ENCODE data around the gene NTN5. TPM values are rescaled to one million over a fixed set of nuclear protein-coding genes. Genes with fewer than 3 reads are reported as not detected.
"Not testable (repeated sequence)": the region's sequence is repeated elsewhere in the genome, so short reads cannot be mapped to it uniquely, and the experiment has no call there.

The NTN5 gene
- total RNA-seq, 1 experiment from 2014 or later = not detected

DNA sequence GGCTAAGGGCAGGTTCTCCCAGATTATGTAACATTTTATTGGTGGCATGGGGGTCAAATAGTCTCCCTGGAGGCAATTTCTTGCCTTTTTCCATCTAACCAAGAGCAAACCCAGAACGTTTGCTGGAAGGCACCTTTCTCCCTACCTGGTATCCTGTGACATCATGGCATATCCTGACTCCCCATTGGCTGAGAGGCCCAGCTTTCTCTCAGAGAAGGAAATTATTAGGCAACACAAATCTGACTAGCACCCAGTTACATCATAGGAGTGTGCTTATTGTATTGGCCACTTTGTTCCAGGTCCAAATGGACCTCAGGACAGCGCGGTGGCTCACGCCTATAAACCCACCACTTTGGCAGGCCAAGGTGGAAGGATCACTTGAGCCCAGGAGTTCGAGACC lies 13.0 kb downstream of the NTN5 start:
- no peak for DNase-seq (ENCODE audit: low spot score)
- POLR2A ChIA-PET (ENCODE audit: low non-redundant PET) = no interaction called here
- intact Hi-C loops (cut with micrococcal nuclease; ENCODE audit: unreplicated experiment) = no loop called here

DNA sequence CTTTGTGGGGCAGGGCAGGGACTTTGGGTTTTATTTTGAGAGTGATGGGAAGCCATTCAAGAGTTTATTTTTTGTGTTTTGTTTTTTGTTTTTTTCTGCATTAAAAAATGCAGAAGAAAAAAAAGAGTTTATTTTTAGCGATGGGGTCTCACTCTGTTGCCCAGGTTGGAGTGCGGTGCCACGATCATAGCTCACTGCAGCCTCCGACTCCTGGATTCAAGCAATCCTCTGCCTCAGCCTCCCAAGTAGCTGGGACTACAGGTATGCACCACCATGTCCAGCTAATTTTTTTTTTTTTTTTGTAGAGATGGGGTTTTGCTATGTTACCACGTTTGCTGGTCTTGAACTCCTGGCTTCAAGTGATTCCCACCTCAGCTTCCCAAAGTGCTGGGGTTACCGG lies 14.3 kb downstream of the NTN5 start:
- ChIA-PET CTCF (no interaction called here), POLR2A (ENCODE audit: low non-redundant PET) (no interaction called here)
- H3K27ac ChIP-seq (ENCODE audit: low read depth, low read length, poor library complexity, severe bottlenecking) = no peak overlapping the region
- intact Hi-C loops (cut with micrococcal nuclease; ENCODE audit: unreplicated experiment) = no loop called here
- no peak overlapping the region for H3K4me3 ChIP-seq (ENCODE audit: low read depth, low read length, poor library complexity, severe bottlenecking)
- no peak for TF ChIP-seq EZH2 (IDR thresholded peaks at IDR 0.05; ENCODE audit: borderline replicate concordance, low read depth, low read length, poor library complexity, severe bottlenecking)
- TF ChIP-seq, protein P1, sequence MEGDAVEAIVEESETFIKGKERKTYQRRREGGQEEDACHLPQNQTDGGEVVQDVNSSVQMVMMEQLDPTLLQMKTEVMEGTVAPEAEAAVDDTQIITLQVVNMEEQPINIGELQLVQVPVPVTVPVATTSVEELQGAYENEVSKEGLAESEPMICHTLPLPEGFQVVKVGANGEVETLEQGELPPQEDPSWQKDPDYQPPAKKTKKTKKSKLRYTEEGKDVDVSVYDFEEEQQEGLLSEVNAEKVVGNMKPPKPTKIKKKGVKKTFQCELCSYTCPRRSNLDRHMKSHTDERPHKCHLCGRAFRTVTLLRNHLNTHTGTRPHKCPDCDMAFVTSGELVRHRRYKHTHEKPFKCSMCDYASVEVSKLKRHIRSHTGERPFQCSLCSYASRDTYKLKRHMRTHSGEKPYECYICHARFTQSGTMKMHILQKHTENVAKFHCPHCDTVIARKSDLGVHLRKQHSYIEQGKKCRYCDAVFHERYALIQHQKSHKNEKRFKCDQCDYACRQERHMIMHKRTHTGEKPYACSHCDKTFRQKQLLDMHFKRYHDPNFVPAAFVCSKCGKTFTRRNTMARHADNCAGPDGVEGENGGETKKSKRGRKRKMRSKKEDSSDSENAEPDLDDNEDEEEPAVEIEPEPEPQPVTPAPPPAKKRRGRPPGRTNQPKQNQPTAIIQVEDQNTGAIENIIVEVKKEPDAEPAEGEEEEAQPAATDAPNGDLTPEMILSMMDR (conservative IDR thresholded peaks at IDR 0.05; ENCODE audit: low read depth, low read length) = no peak
- DNase-seq (ENCODE audit: low spot score) = no peak
- H3K27me3 ChIP-seq (replicated peaks; ENCODE audit: insufficient read depth, low read depth, low read length, poor library complexity) = no peaks in the 10 kb centered on the region
- H3K4me1 ChIP-seq (ENCODE audit: insufficient read depth, low read length, poor library complexity, severe bottlenecking) = peaks cover 6% of the 10 kb centered on the region
- BruUV-seq (replicated peaks) = no TSS peak
- H3K9me3 ChIP-seq (ENCODE audit: low read depth, low read length, poor library complexity, severe bottlenecking) = no peaks in the 10 kb centered on the region
- H3K36me3 ChIP-seq (ENCODE audit: insufficient read depth, low read length, poor library complexity, severe bottlenecking) = no peaks in the 10 kb centered on the region

More for the DNA sequence above, 13.0 kb downstream of the NTN5 start:
- CTCF ChIA-PET = no interaction called here
- BruUV-seq (replicated peaks) = no TSS peak
- H3K4me3 ChIP-seq (ENCODE audit: low read depth, low read length, poor library complexity, severe bottlenecking) = no peak overlapping the region
- no peaks in the 10 kb centered on the region for H3K27me3 ChIP-seq (replicated peaks; ENCODE audit: insufficient read depth, low read depth, low read length, poor library complexity)
- no peaks in the 10 kb centered on the region for H3K9me3 ChIP-seq (ENCODE audit: low read depth, low read length, poor library complexity, severe bottlenecking)
- peaks cover 1% of the 10 kb centered on the region for H3K4me1 ChIP-seq (ENCODE audit: insufficient read depth, low read length, poor library complexity, severe bottlenecking)
- no peaks in the 10 kb centered on the region for H3K36me3 ChIP-seq (ENCODE audit: insufficient read depth, low read length, poor library complexity, severe bottlenecking)
- no peak for TF ChIP-seq EZH2 (IDR thresholded peaks at IDR 0.05; ENCODE audit: borderline replicate concordance, low read depth, low read length, poor library complexity, severe bottlenecking)
- TF ChIP-seq, protein P1 (conservative IDR thresholded peaks at IDR 0.05; ENCODE audit: low read depth, low read length) = no peak
- H3K27ac ChIP-seq (ENCODE audit: low read depth, low read length, poor library complexity, severe bottlenecking) = no peak overlapping the region

DNA sequence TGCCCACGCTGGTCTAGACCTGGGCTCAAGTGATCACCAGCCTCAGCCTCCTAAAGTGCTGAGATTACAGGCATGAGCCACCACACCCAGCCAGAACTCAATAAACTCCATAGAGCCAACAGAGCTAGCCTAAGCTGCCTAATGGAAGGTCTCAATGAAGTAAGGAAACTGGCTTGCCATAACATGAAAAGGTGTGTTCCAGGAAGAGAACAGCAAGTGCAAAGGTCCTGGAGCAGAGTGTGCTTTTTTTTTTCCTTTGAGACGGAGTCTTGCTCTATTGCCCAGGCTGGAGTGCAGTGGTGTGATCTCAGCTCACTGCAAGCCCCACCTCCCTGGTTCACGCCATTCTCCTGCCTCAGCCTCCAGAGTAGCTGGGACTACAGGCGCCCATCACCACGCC lies 15.0 kb downstream of the NTN5 start:
- H3K27ac ChIP-seq (ENCODE audit: low read depth, low read length, poor library complexity, severe bottlenecking); BruUV-seq (replicated peaks); H3K4me3 ChIP-seq (ENCODE audit: low read depth, low read length, poor library complexity, severe bottlenecking); H3K36me3 ChIP-seq (ENCODE audit: insufficient read depth, low read length, poor library complexity, severe bottlenecking); H3K27me3 ChIP-seq (replicated peaks; ENCODE audit: insufficient read depth, low read depth, low read length, poor library complexity); POLR2A ChIA-PET (ENCODE audit: low non-redundant PET); CTCF ChIA-PET; H3K4me1 ChIP-seq (ENCODE audit: insufficient read depth, low read length, poor library complexity, severe bottlenecking); DNase-seq (ENCODE audit: low spot score); intact Hi-C loops (cut with micrococcal nuclease; ENCODE audit: unreplicated experiment); H3K9me3 ChIP-seq (ENCODE audit: low read depth, low read length, poor library complexity, severe bottlenecking): not testable (repeated sequence)

DNA sequence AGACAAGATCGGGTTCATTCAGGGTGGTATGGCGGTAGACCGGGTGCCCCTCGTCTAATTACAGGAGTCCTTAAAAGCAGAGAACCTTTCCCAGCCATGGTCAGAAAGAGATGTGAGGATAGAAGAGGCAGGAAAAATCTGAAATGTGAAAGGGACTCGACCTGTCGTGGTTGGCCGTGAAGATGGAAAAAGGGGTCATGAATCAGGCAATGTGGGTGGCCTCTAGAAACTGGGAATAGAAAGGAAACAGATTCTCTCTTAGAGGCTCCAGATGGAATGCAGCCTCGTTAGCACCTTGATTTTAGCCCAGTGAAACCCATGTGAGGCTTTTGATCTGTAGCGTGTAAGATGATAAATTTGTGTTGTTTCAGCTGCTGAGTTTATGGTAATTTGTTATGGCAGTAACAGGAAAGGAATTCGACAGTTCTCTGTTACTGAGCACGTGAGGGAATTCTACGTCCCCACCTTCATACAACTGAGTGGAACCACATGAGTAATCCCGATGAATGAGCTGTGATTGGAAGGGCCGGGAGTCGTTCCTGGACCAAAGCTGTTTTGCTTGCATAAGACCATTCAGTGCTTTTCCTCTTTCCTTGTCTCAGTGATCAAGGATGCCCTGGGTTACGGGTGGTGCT lies 15.9 kb downstream of the NTN5 start:
- intact Hi-C loops (cut with micrococcal nuclease; ENCODE audit: unreplicated experiment) = no loop called here
- POLR2A ChIA-PET (ENCODE audit: low non-redundant PET) = no interaction called here
- CTCF ChIA-PET = no interaction called here
- Histone ChIP-seq H3K9me3 (ENCODE audit: low read depth, low read length, poor library complexity, severe bottlenecking) (no peaks in the 10 kb centered on the region), H3K36me3 (ENCODE audit: insufficient read depth, low read length, poor library complexity, severe bottlenecking) (no peaks in the 10 kb centered on the region), H3K4me3 (ENCODE audit: low read depth, low read length, poor library complexity, severe bottlenecking) (no peak overlapping the region), H3K27ac (ENCODE audit: low read depth, low read length, poor library complexity, severe bottlenecking) (no peak overlapping the region), H3K27me3 (replicated peaks; ENCODE audit: insufficient read depth, low read depth, low read length, poor library complexity) (no peaks in the 10 kb centered on the region), H3K4me1 (ENCODE audit: insufficient read depth, low read length, poor library complexity, severe bottlenecking) (peaks cover 6% of the 10 kb centered on the region)
- TF ChIP-seq, protein P1 (conservative IDR thresholded peaks at IDR 0.05; ENCODE audit: low read depth, low read length) = no peak
- TF ChIP-seq EZH2 (IDR thresholded peaks at IDR 0.05; ENCODE audit: borderline replicate concordance, low read depth, low read length, poor library complexity, severe bottlenecking) = no peak
- DNase-seq (ENCODE audit: low spot score) = no peak
- BruUV-seq (replicated peaks) = no TSS peak
